GM21367 (cell line): ENCODE measurements around the gene EVA1A.
"Not testable (repeated sequence)": the region's sequence is repeated elsewhere in the genome, so short reads cannot be mapped to it uniquely, and the experiment has no call there.

Experiments used
- ATAC-seq: cut with Tn5 transposase; IDR thresholded peaks from one replicate; pipeline ENCODE4 v1.9.1; 2021; ENCODE audit not compliant: unreplicated experiment

EVA1A gene

GRCh38 chr2:75491129-75491753 lies 69.5 kb downstream of the EVA1A start:
- no peak for ATAC-seq

GRCh38 chr2:75489721-75490120 lies 71.0 kb downstream of the EVA1A start:
- no peak for ATAC-seq

- no peak for ATAC-seq
Measured at GRCh38 chr2:75488157-75488556, 72.6 kb downstream of the EVA1A start.

- ATAC-seq: not testable (repeated sequence)
Measured at GRCh38 chr2:75486735-75487134, 74.0 kb downstream of the EVA1A start.

GRCh38 chr2:75484840-75485239 lies 75.9 kb downstream of the EVA1A start:
- no peak for ATAC-seq

GRCh38 chr2:75483878-75484277 lies 76.9 kb downstream of the EVA1A start:
- no peak for ATAC-seq

- ATAC-seq: no peak
Measured at GRCh38 chr2:75482398-75482797, 78.3 kb downstream of the EVA1A start.

GRCh38 chr2:75480971-75481836 lies 79.5 kb downstream of the EVA1A start:
- ATAC-seq: no peak

- not testable (repeated sequence) for ATAC-seq
Measured at GRCh38 chr2:75477696-75478095, 83.0 kb downstream of the EVA1A start.

GRCh38 chr2:75476761-75477160 lies 84.0 kb downstream of the EVA1A start:
- no peak for ATAC-seq

- ATAC-seq: no peak
Measured at GRCh38 chr2:75475976-75476375, 84.8 kb downstream of the EVA1A start.

- ATAC-seq: no peak
Measured at GRCh38 chr2:75475049-75475448, 85.7 kb downstream of the EVA1A start.

GRCh38 chr2:75474115-75474514 lies 86.6 kb downstream of the EVA1A start:
- no peak for ATAC-seq

GRCh38 chr2:75466708-75467311 lies 93.9 kb downstream of the EVA1A start:
- ATAC-seq: no peak

- no peak for ATAC-seq
Measured at GRCh38 chr2:75465317-75465984, 95.3 kb downstream of the EVA1A start.

- ATAC-seq: no peak
Measured at GRCh38 chr2:75464348-75464946, 96.3 kb downstream of the EVA1A start.

GRCh38 chr2:75462721-75463120 lies 98.0 kb downstream of the EVA1A start:
- no peak for ATAC-seq

GRCh38 chr2:75462206-75462605 lies 98.5 kb downstream of the EVA1A start:
- ATAC-seq: no peak

- no peak for ATAC-seq
Measured at GRCh38 chr2:75460630-75461029, 100.1 kb downstream of the EVA1A start.

- ATAC-seq: no peak
Measured at GRCh38 chr2:75459565-75460310, 101.0 kb downstream of the EVA1A start.
